HepG2 (cell line): ENCODE measurements around the gene ARL3. TPM values are rescaled to one million over a fixed set of nuclear protein-coding genes. Genes with fewer than 3 reads are reported as not detected.
A peak's percentile ranks its signal among the peaks of the same experiment; 100 is the strongest.

ENCODE experiments used
- ATF7 ChIP-seq, 2 experiments: fragments of 450-650 bp in 1 of 2; sonication (generic) in 1 of 2; formaldehyde crosslinking in 1 of 2; IDR thresholded peaks; 2 replicates each; pipeline versions ENCODE4 v1.4.0 to v1.6.1; 2016 to 2020; ENCODE audit warnings: antibody characterized with exemption in 1 of 2, mild to moderate bottlenecking in 1 of 2, missing genetic modification reagents in 1 of 2
- CBX2 ChIP-seq, 2 experiments: fragments of 200-600 bp in 1 of 2; sonication (generic); formaldehyde crosslinking in 1 of 2; IDR thresholded peaks; 2 replicates each; pipeline versions ENCODE4 v1.7.0 to v1.8.1; 2018 to 2022; ENCODE audit warnings: low read depth in 2 of 2, low read length in 1 of 2, mild to moderate bottlenecking in 1 of 2, missing genetic modification reagents in 1 of 2
- E2F2 ChIP-seq: sonication (generic); formaldehyde crosslinking; IDR thresholded peaks from 2 replicates; pipeline ENCODE4 v1.4.0; 2020; ENCODE audit warnings: missing genetic modification reagents, borderline replicate concordance
- EEA1 ChIP-seq: sonication (generic); formaldehyde crosslinking; IDR thresholded peaks from 2 replicates; pipeline ENCODE4 v1.5.1; 2020; ENCODE audit warnings: mild to moderate bottlenecking, missing genetic modification reagents, borderline replicate concordance
- EED ChIP-seq: sonication (generic); formaldehyde crosslinking; IDR thresholded peaks from 2 replicates; pipeline ENCODE4 v1.5.0; 2020; ENCODE audit warnings: mild to moderate bottlenecking, missing genetic modification reagents
- EZH2 ChIP-seq: conservative IDR thresholded peaks from 2 replicates; pipeline ENCODE4 v1.6.1; 2012; ENCODE audit warnings: mild to moderate bottlenecking, low read depth, low read length, moderate library complexity
- FOXO4 ChIP-seq: sonication (generic); formaldehyde crosslinking; conservative IDR thresholded peaks from 2 replicates; pipeline ENCODE4 v1.8.1; 2023; ENCODE audit warnings: missing genetic modification reagents
- FUBP1 ChIP-seq: sonication (generic); formaldehyde crosslinking; IDR thresholded peaks from 2 replicates; pipeline ENCODE4 v1.5.1; 2020; ENCODE audit warnings: missing genetic modification reagents, mild to moderate bottlenecking, borderline replicate concordance
- GPBP1L1 ChIP-seq: sonication (generic); formaldehyde crosslinking; IDR thresholded peaks from 2 replicates; pipeline ENCODE4 v1.5.0; 2020; ENCODE audit warnings: mild to moderate bottlenecking, missing genetic modification reagents
- GTF3A ChIP-seq: sonication (generic); formaldehyde crosslinking; conservative IDR thresholded peaks from 2 replicates; pipeline ENCODE4 v1.4.0; 2020; ENCODE audit warnings: mild to moderate bottlenecking, missing genetic modification reagents
- HCFC1 ChIP-seq: fragments of 150-350 bp; IDR thresholded peaks from 2 replicates; pipeline ENCODE4 v1.6.1; 2014; ENCODE audit warnings: low read depth, low read length
- HES4 ChIP-seq: sonication (generic); formaldehyde crosslinking; IDR thresholded peaks from 2 replicates; pipeline ENCODE4 v1.9.0; 2021; ENCODE audit warnings: mild to moderate bottlenecking, missing genetic modification reagents, borderline replicate concordance
- HHEX ChIP-seq: IDR thresholded peaks from 2 replicates; pipeline ENCODE4 v1.6.1; 2016; ENCODE audit warnings: control low read depth
- HNRNPLL ChIP-seq: fragments of 200-400 bp; formaldehyde crosslinking; IDR thresholded peaks from 2 replicates; pipeline ENCODE4 v1.6.1; 2017; ENCODE audit warnings: mild to moderate bottlenecking, low read depth, low read length; ENCODE audit not compliant: poor library complexity, severe bottlenecking
- KDM2A ChIP-seq: sonication (generic); formaldehyde crosslinking; IDR thresholded peaks from 2 replicates; pipeline ENCODE4 v1.4.0; 2020; ENCODE audit warnings: low read depth, missing genetic modification reagents, borderline replicate concordance
- KDM5A ChIP-seq: fragments of 200-600 bp; sonication (generic); IDR thresholded peaks from 2 replicates; pipeline ENCODE4 v1.7.0; 2018; ENCODE audit warnings: antibody characterized with exemption, mild to moderate bottlenecking, low read length, borderline replicate concordance
- KDM5B ChIP-seq: sonication (generic); formaldehyde crosslinking; IDR thresholded peaks from 2 replicates; pipeline ENCODE4 v1.4.0; 2020; ENCODE audit warnings: missing genetic modification reagents, mild to moderate bottlenecking, borderline replicate concordance
- POLR2AphosphoS2 ChIP-seq: IDR thresholded peaks from 2 replicates; pipeline ENCODE4 v1.6.1; 2011; ENCODE audit warnings: low read depth, low read length, improper control_type of control experiment
- SMARCE1 ChIP-seq: fragments of 450-650 bp; IDR thresholded peaks from 2 replicates; pipeline ENCODE4 v1.6.1; 2017; ENCODE audit warnings: borderline replicate concordance
- TCF12 ChIP-seq, 2 experiments: fragments of 450-650 bp in 1 of 2; sonication (generic) in 1 of 2; formaldehyde crosslinking in 1 of 2; IDR thresholded peaks; 2 replicates each; pipeline versions ENCODE4 v1.6.1 to v1.8.0; 2017 to 2022; ENCODE audit warnings: antibody characterized with exemption in 1 of 2, mild to moderate bottlenecking in 1 of 2, missing genetic modification reagents in 1 of 2, moderate library complexity in 1 of 2
- TGIF2 ChIP-seq: IDR thresholded peaks from 2 replicates; pipeline ENCODE4 v1.6.1; 2016; ENCODE audit warnings: control low read depth, missing compliant biosample characterization
- XRCC5 ChIP-seq: fragments of 200-400 bp; formaldehyde crosslinking; optimal IDR thresholded peaks from 2 replicates; pipeline ENCODE3; 2017; ENCODE audit warnings: mild to moderate bottlenecking, low read length
- ZFAT ChIP-seq: sonication (generic); formaldehyde crosslinking; conservative IDR thresholded peaks from 2 replicates; pipeline ENCODE4 v1.8.1; 2023; ENCODE audit warnings: missing genetic modification reagents, inconsistent platforms
- ZNF296 ChIP-seq: sonication (generic); formaldehyde crosslinking; conservative IDR thresholded peaks from 2 replicates; pipeline ENCODE4 v1.5.0; 2020; ENCODE audit warnings: mild to moderate bottlenecking, missing genetic modification reagents
- ZNF605 ChIP-seq: sonication (generic); formaldehyde crosslinking; IDR thresholded peaks from 2 replicates; pipeline ENCODE4 v1.8.0; 2022; ENCODE audit warnings: mild to moderate bottlenecking, missing genetic modification reagents
- ZNF788 ChIP-seq: sonication (generic); formaldehyde crosslinking; IDR thresholded peaks from 2 replicates; pipeline ENCODE4 v1.5.0; 2020; ENCODE audit warnings: mild to moderate bottlenecking, missing genetic modification reagents, borderline replicate concordance
- polyA plus RNA-seq, 8 experiments: library from polyadenylated mRNA; depleted of rRNA in 3 of 8; stranded (reverse) in 7 of 8; unstranded in 1 of 8; fragments of >200 nt; fragmentation: Illumina TruSeq in 4 of 8; extraction: Trizol in 4 of 8; gene quantifications; 2 replicates each; pipeline versions ENCODE4 v1.2.1 to v1.2.3, GENCODE V29; 2011 to 2016; ENCODE audit warnings: low read depth in 4 of 8, missing spikeins in 1 of 8, mixed read lengths in 1 of 8; ENCODE audit not compliant: insufficient read depth in 1 of 8
- total RNA-seq, 5 experiments: library from RNA; depleted of rRNA; stranded (reverse); fragments of >200 nt; fragmentation: Illumina TruSeq; extraction: Trizol; gene quantifications; 2 replicates each; pipeline ENCODE4 v1.2.3, GENCODE V29; 2016; ENCODE audit warnings: low read depth in 1 of 5

ARL3 gene
- total and polyA plus RNA-seq, 2 of the 13 experiments (the other 11 are each of a cell fraction or from before 2014, with no cell fraction given) = 5.2 to 6.6 TPM

- TF ChIP-seq KDM5A = no peak
- no peak for TF ChIP-seq EEA1 (CRISPR knock-in tag)
- peak; percentile 61; the same call in 1 of the 2 replicates for TF ChIP-seq TGIF2 (CRISPR knock-in tag)
- no peak for TF ChIP-seq XRCC5
- TF ChIP-seq EED = no peak
- no peak for TF ChIP-seq CBX2 (IDR thresholded peaks at IDR 0.05; ENCODE audit: low read depth, low read length)
- no peak for TF ChIP-seq CBX2 (CRISPR knock-in tag; IDR thresholded peaks at IDR 0.05; ENCODE audit: low read depth)
- TF ChIP-seq GPBP1L1 = no peak
- no peak for TF ChIP-seq FUBP1 (CRISPR knock-in tag)
- no peak for TF ChIP-seq HCFC1
- TF ChIP-seq ZNF296 (CRISPR knock-in tag) = no peak
- TF ChIP-seq E2F2 (CRISPR knock-in tag) = no peak
- no peak for TF ChIP-seq HES4 (CRISPR knock-in tag)
- TF ChIP-seq KDM5B (CRISPR knock-in tag) = no peak
- TF ChIP-seq POLR2AphosphoS2 = no peak
- no peak for TF ChIP-seq HNRNPLL
- no peak for TF ChIP-seq HHEX (CRISPR knock-in tag)
- no peak for TF ChIP-seq KDM2A
- TF ChIP-seq ZFAT = no peak
- TF ChIP-seq ZNF605 = no peak
- TF ChIP-seq TCF12 (IDR thresholded peaks at IDR 0.05) = no peak
- TF ChIP-seq TCF12 (CRISPR knock-in tag; IDR thresholded peaks at IDR 0.05) = no peak
- no peak for TF ChIP-seq GTF3A (CRISPR knock-in tag)
- no peak for TF ChIP-seq ATF7 (IDR thresholded peaks at IDR 0.05)
- TF ChIP-seq ATF7 (CRISPR knock-in tag; IDR thresholded peaks at IDR 0.05) = no peak
- TF ChIP-seq ZNF788 = no peak
- no peak for TF ChIP-seq SMARCE1
- no peak for TF ChIP-seq EZH2
- TF ChIP-seq FOXO4 (CRISPR knock-in tag) = no peak
Measured at GRCh38 chr10:102645388-102645740, 68.8 kb downstream of the ARL3 start (continued).
